HFF-Myc (cell line): ENCODE results near the gene VEPH1.

Source experiments
- DNase-seq: peaks from one replicate; pipeline ENCODE4 v3.0.0-alpha.2; 2011; ENCODE audit warnings: low read depth; ENCODE audit errors: extremely low read depth
- H3K4me3 ChIP-seq: replicated peaks from 2 replicates; pipeline ENCODE4 v1.5.1; 2011; ENCODE audit warnings: low read depth, mild to moderate bottlenecking, control low read depth, low read length
- CTCF ChIP-seq: IDR thresholded peaks from 2 replicates; pipeline ENCODE4 v1.5.1; 2012; ENCODE audit warnings: mild to moderate bottlenecking, low read depth, low read length, control low read depth; ENCODE audit errors: missing control alignments

VEPH1 gene

GRCh38 chr3:157412323-157412855, 90.8 kb downstream of the VEPH1 start:
- H3K4me3 ChIP-seq = no peak overlapping the region
- no peak for TF ChIP-seq CTCF
- DNase-seq = no peak

GRCh38 chr3:157410945-157411344, 92.3 kb downstream of the VEPH1 start:
- no peak for TF ChIP-seq CTCF
- DNase-seq = no peak

GRCh38 chr3:157409516-157409915, 93.7 kb downstream of the VEPH1 start:
- no peak for DNase-seq
- TF ChIP-seq CTCF = no peak
- H3K4me3 ChIP-seq = no peak overlapping the region

More at GRCh38 chr3:157410945-157411344, 92.3 kb downstream of the VEPH1 start:
- no peak overlapping the region for H3K4me3 ChIP-seq

- H3K4me3 ChIP-seq = no peak overlapping the region
- no peak for DNase-seq
- no peak for TF ChIP-seq CTCF
These were observed 94.6 kb downstream of the VEPH1 start for GRCh38 chr3:157408499-157409149.

GRCh38 chr3:157407769-157408168, 95.4 kb downstream of the VEPH1 start:
- no peak for DNase-seq
- TF ChIP-seq CTCF = no peak

GRCh38 chr3:157406394-157406793, 96.8 kb downstream of the VEPH1 start:
- TF ChIP-seq CTCF = no peak
- no peak overlapping the region for H3K4me3 ChIP-seq
- no peak for DNase-seq

More at GRCh38 chr3:157407769-157408168, 95.4 kb downstream of the VEPH1 start:
- no peak overlapping the region for H3K4me3 ChIP-seq

- peak; percentile 40 for DNase-seq
These were observed 97.8 kb downstream of the VEPH1 start for GRCh38 chr3:157405457-157405856.

More at GRCh38 chr3:157405457-157405856, 97.8 kb downstream of the VEPH1 start:
- TF ChIP-seq CTCF = no peak
- H3K4me3 ChIP-seq = no peak overlapping the region
